Measurements from ENCODE around the gene KIF3B.

- no peak for TF ChIP-seq CTCF (conservative IDR thresholded peaks at IDR 0.05)
- no peak for TF ChIP-seq EZH2 (IDR thresholded peaks at IDR 0.05; ENCODE audit: low read depth)
Observed at GRCh38 chr20:32357869-32358631, 80.6 kb downstream of the KIF3B start, which contains the start of gene ASXL1.
